GM18520 (cell line): Measurements from ENCODE around the gene CATSPERZ.

Experiments used
- ATAC-seq: cut with Tn5 transposase; IDR thresholded peaks from one replicate; pipeline ENCODE4 v1.9.1; 2021; ENCODE audit not compliant: unreplicated experiment

CATSPERZ gene

DNA sequence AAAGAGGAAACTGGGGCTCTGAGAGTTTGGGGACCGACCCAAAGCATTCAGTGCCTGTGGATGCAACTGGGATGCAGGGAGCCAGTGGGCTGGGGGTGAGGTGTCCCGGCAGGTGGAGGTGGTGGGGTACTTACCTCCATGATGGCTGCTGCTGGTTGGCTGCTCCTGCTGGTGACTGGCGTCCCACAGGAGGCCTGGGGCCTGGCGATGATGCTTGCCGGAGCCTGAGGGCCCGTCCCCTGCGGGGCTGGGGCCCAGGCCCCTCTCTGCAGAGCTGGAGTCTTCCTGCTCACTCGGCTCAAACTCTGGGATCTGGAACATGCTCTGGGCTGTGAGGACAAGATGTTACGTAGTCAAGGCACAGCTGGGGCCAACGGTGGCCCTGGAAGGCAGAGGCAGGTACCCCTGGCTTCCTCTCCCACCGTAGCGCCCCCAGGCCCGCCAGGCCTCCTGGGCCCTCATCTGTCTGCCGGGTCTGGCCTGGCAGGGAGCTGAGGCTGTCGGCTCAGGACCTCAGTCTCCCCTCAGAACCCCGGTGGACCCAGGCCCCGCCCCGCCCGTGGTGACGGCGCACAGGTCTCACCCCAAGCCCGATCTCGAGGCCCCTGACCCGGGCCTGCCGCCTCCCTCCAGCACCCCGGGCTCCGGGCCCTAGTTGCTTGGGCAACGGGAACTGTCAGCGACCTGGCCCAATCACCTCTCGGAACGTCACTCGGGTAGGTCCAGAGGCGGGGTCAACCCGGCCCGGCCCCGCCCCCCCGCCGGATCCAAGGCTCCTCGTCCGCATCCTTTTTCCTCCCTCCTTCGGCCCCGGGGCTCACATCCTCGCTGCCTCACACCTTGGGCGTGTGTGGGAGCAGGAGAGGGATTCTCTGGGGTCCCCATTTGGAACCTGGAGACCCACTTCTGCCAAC lies 15.9 kb upstream of the CATSPERZ start, which contains the start of gene BAD:
Gene BAD, minus strand, starts transcription at position 618 of the 914 bp plus-strand sequence. Its CDS starts 297 bp downstream, at position 321.
- ATAC-seq = peak; percentile 58

DNA sequence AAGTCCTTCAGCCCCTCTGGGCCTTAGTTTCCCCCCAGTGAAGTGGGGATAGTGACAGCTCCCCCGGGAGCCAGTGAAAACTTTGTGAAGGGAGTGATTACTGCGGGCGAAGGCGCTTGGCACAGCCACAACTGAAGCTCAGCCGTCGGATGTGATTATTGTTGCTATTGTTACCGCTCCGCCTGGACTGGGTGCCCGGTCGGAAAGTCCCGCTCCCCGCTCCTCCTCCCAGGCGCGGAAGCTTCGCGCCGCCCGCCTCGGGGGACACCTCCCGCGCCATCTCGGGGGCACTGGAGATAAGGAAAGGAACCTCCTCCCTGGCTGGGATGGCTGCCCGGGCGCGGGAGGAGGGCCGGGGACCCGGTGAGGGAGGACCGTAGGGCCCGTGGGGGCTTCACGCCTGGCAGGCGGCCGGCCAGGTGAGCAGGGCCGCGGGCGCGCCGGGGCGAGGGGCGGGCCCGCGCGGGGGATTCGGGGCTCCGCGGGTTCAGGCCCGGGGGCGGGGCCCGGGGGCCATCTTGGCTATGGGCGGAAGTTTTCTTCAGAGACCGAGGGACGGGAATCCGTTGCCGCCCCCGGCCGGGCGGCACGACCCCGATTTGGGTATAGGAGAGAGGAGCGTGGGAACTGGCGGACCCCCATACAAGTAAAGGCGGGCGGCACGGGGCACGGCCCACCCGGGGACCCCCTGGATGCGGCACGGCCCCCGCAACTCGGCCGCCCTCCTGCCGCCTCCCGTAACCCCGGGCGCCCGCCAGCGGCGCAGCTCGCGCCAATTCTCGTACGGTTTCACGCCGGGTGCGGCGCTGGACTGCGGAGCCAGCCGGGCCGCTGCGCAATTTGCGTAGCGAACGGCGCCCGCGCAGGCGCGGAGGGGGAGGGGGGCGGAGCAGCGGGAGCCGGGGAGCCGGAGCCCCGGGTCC lies 14.9 kb upstream of the CATSPERZ start, which contains the start of gene GPR137:
Gene GPR137, plus strand, starts transcription at position 887 of the 923 bp plus-strand sequence. CDS start 677 bp downstream, outside the sequence.
- peak; percentile 61 for ATAC-seq

DNA sequence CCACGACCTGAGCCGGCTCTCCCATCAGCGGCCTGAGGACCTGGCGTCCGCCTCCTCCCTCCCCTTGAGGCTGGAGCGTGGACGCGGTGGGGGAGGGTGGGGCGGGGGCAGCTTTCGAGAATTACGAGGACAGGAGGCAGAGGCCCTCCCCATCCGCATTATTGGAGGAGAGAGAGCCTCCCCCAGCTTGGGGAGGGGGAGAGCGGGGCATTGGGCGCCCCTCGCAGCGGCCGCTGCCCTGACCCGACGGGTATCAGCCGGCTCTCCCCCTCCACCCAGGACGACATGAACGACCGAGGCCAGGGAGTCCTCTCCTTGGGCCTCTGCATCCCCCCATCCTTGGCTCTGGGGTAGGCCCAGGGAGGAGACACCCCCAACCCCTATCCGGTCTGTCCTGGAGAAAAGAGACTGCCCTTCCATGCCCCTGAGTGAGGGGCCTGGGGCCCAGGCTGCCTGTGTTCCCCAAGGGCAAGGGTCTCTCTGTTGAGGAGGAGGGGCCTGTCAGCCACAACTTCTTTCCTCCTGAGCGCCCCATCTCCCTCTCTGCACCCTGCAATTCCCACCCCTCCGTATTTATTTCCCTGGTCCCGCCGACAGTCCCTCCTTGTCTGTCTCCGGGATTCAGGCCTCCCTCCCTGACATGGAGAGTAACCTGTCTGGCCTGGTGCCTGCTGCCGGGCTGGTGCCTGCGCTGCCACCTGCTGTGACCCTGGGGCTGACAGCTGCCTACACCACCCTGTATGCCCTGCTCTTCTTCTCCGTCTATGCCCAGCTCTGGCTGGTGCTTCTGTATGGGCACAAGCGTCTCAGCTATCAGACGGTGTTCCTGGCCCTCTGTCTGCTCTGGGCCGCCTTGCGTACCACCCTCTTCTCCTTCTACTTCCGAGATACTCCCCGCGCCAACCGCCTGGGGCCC lies 14.0 kb upstream of the CATSPERZ start:
- no peak for ATAC-seq

DNA sequence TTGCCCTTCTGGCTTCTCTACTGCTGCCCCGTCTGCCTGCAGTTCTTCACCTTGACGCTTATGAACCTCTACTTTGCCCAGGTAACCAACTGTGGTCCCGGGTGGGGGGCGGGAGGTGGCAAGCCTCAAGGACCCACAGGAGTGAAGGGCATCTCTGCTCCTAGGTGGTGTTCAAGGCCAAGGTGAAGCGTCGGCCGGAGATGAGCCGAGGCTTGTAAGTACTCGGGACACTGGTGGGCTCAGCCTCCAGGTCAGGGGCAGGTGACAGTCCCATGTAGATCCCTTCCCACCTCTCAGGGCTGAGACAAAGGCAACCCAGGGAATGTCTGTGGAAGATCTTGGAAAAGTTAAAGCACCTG lies 13.4 kb upstream of the CATSPERZ start:
- no peak for ATAC-seq

DNA sequence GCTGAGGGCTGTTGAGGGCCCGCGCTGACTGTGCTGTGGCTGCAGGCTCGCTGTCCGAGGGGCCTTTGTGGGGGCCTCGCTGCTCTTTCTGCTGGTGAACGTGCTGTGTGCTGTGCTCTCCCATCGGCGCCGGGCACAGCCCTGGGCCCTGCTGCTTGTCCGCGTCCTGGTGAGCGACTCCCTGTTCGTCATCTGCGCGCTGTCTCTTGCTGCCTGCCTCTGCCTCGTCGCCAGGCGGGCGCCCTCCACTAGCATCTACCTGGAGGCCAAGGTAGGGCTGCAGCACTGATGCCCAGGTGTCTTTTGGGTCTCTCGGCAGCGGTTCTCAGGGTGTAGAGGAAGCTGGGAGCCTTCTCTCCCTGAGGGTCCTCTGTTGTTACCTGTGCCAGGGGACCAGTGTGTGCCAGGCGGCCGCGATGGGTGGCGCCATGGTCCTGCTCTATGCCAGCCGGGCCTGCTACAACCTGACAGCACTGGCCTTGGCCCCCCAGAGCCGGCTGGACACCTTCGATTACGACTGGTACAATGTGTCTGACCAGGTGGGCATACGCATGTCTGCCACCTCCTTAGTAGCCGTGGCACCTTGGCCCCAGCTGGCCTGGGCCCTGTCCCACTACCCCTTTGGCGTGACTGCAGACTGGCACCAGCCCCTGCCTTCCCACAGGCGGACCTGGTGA lies 12.3 kb upstream of the CATSPERZ start:
- no peak for ATAC-seq

DNA sequence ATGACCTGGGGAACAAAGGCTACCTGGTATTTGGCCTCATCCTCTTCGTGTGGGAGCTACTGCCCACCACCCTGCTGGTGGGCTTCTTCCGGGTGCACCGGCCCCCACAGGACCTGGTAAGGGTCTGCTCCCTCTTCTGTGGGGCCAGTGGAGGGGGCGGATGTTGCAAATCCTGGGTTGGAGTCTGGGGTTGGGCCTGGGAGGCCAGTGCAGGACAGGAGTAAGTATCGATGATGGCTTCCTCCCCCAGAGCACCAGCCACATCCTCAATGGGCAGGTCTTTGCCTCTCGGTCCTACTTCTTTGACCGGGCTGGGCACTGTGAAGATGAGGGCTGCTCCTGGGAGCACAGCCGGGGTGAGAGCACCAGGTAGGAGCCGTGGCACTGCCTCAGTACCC lies 11.8 kb upstream of the CATSPERZ start:
- no peak for ATAC-seq

DNA sequence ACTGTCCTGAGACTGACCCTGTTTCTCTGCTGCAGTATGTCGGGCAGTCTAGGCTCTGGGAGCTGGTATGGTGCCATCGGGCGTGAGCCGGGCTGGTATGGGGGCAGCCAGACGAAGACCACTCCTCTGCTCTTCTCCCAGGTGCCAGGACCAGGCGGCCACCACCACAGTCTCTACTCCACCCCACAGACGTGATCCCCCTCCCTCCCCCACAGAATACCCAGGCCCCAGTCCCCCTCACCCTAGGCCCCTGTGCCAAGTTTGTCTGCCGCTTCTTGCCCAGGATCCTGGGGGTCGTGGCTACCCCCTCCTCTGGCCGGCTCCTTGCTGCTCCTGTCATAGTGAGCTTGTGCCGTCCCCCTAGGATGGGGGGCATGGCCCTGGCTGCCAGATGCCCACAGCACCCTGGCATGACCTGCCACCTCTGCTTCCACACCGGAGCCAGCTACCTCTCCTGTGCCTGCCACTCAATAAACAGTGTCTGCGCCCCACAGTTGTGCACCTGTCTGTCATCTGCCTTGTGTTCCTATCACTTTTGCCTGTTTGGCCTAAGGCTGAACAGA lies 11.1 kb upstream of the CATSPERZ start:
- no peak for ATAC-seq

DNA sequence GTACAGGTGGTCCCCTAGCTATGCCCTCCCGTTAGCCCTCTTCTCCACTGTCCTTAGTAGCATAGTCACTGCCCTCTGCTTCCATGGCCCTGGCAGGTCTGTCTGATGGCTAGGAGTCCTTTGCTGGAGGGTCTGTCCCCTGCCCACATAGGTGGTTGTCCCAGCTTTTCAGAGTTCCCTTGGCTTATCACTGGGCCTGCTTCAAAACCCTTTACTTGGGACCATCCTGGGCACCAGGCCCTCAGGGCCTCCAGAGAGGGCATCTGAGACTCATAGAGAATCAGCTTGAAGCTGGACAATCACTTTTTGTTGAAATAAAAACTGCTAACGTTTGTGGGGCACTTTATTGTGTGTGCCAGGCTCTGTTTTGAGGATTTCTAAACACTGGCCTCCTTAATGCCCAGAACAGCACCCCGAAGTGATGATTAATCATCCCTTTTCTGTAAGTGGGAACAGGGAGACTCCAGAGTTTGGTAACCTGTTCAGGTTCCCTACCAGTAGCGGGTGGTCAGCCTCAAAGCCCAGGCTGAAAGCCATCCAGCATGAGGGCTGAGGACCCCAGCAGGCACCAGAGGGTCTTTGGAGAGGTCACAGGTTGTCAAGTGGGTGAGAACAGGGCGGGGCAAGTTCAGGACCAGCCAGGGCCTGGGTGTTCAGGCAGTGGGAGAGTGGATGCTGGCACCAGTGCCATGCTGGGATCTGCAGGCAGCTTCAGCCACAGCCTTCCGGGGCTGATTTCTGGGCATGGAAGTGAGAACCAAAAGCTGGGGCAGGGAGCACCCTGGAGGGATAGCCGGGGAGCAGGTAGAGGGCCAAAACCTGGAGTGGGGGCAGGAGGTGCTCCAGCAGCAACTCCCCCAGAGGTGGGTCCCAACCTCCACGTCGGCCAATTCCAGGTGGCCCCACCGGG lies 9.6 kb upstream of the CATSPERZ start:
- ATAC-seq = no peak

DNA sequence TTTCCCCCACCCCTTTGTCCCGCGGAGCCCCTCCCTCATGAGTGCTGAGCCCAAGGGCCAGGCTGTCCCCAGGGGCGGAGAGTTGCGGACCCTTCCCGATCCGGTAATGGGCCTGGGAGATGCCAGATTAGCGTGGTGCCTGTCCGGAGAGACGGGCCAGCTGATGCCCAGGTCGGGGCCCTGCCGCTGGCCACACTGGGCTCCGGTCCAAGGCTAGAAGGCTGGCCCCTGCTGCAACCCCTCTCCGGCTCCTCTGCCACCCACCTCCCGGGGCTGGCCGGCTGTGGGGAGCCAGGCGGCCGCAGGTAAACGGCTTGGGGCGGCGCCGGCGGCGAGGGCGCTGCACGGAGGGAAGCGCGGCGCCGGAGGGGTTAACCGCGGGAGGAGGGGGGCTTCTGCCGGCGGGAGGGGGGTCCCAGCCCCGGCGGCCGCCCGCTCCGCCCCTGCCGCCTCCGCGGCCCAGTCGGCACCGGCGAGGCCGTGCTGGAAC lies 8.9 kb upstream of the CATSPERZ start, which contains the start of gene KCNK4:
Gene KCNK4, plus strand, starts transcription at position 41 of the 490 bp plus-strand sequence. CDS start 1,717 bp downstream, outside the sequence.
- no peak for ATAC-seq

DNA sequence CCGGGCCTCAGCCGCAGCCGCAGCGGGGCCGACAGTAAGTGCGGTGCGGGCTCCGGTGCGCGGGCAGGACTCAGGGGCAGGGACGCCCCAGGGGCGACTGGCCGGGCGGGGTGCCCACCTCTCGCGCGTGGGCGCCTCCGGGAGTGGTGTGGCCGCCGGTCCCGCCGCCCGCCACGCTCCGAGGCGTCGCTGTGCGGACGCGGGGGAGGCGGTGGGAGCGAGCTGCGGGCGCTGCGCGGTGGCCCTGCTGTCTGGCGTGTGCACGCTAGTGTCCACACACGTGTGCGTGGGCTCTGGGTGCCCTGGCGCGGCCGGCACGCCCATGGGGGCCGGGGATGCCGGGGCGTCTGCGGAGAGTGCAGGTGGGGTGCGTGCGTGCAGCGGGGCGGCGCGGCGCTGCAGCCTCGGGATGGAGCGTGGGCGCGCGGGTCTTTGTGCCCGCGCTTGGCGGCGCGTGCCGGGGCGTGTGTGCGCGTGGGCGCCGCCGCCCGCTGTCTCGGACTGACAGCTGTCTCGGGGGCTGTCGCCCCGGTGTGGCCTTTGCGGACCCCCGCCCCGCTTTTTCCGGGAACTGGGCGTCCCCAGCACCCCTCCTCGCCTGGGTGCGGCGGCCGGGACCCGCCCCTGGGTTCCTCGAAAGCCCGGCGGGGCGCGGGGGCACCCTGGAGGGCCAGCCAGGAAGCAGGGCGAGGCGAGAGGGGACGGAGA lies 8.3 kb upstream of the CATSPERZ start:
- no peak for ATAC-seq

DNA sequence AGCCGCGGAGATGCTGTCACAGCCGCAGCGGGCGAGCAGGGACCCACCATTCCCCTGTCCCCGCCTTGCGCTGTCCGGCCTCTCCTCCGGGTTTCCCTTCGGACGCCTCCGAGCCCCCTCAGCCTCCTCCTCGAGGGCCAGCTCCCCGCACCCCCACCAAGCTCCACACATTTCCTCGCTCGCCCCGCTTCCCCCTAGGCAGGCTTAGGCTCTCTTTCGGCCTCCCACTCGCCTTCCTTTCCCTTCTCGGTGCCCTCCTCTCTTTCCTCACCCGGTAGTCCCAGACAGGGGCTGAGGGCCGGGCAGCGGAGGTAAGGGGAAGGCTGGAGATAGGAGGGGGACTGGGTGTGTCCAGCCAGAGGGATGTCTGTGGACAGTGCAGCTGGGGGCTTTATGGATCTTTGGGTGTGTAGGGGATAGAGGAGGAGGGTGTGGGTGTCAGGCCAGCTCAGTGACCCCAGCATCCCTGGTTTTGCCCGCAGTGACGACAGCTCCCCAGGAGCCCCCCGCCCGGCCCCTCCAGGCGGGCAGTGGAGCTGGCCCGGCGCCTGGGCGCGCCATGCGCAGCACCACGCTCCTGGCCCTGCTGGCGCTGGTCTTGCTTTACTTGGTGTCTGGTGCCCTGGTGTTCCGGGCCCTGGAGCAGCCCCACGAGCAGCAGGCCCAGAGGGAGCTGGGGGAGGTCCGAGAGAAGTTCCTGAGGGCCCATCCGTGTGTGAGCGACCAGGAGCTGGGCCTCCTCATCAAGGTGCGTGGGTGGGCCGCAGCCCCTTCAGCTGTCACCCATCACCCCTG lies 7.5 kb upstream of the CATSPERZ start:
- no peak for ATAC-seq

DNA sequence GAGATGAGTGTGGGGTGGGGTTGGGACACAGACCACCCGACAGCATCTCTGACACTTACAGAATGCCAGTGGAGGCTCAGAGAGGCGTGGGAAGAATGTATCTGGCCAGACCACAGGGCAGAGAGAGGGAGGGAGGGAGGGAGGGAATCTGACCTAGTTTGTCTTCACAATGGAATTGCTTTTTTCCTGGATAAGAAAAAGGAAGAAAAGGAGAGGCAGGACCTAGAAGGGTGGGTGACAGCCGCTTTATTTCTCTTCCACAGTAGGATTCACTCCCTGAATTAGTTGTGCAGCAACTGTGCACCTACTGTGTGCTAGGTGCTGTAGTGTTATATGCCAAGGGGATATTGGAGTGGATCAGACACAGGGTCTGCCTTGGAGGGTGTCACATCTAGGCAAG lies 5.4 kb upstream of the CATSPERZ start:
- no peak for ATAC-seq

DNA sequence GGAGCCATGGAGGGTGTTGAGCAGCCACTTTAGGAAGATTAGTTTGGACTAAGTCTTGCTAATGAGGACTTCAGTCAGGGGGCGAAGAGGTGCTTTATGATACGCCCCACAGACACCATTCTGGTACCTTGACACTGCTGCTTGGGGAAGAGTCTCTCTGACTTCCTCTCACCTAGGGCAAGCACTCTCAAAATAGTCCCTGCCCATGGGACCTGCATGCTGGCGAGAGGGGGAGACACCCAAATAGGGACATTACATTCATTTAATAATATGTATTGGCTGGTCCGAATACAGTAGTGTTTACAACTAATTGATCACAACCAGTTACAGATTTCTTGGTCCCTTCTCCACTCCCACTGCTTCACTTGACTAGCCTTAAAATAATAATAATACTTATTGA lies 4.4 kb upstream of the CATSPERZ start:
- ATAC-seq = no peak

DNA sequence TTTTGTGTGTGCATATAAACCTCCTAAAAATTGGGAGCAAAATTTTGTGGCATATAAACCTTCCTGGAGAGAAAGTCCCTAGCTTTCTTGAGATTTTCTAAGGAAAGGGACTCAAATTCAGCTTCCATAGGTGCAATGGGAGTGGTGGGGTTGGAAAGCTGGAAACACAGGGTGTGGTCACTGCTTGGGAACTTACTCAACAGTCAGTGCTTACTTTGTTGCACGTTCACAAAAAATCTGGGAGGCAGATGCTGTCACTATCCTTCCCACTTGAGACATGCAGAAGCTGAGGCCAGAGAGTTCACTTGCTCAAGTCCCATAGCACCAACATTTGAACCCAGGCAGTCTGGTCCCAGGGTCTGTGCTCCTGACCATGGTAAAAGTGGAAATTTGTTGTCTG lies 3.9 kb upstream of the CATSPERZ start:
- no peak for ATAC-seq

DNA sequence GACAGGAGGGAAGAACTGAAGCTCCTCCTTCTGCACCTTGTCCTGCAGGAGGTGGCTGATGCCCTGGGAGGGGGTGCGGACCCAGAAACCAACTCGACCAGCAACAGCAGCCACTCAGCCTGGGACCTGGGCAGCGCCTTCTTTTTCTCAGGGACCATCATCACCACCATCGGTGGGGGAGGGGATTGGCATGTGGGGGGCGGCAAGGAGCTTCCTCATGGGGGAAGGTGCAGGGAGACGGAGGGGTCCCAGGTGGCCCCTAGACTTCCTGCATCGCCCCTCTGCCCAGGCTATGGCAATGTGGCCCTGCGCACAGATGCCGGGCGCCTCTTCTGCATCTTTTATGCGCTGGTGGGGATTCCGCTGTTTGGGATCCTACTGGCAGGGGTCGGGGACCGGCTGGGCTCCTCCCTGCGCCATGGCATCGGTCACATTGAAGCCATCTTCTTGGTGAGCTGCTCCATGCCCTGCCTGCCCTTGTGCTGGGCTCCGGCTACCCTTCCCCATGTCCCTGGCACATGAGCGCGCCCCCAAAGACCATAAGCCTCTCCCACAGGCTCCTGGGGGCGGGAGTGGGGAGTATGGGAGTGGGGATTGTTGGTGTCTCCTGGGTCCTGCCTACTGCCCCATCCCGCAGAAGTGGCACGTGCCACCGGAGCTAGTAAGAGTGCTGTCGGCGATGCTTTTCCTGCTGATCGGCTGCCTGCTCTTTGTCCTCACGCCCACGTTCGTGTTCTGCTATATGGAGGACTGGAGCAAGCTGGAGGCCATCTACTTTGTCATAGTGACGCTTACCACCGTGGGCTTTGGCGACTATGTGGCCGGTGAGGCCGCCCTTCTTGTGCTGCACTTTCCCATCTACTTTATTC lies 3.1 kb upstream of the CATSPERZ start:
- no peak for ATAC-seq
